ENCODE data around the gene XRCC1. TPM values are rescaled to one million over a fixed set of nuclear protein-coding genes. Genes with fewer than 3 reads are reported as not detected.

The XRCC1 gene
- total RNA-seq, 1 experiment from 2014 or later: 20.1 TPM

DNA sequence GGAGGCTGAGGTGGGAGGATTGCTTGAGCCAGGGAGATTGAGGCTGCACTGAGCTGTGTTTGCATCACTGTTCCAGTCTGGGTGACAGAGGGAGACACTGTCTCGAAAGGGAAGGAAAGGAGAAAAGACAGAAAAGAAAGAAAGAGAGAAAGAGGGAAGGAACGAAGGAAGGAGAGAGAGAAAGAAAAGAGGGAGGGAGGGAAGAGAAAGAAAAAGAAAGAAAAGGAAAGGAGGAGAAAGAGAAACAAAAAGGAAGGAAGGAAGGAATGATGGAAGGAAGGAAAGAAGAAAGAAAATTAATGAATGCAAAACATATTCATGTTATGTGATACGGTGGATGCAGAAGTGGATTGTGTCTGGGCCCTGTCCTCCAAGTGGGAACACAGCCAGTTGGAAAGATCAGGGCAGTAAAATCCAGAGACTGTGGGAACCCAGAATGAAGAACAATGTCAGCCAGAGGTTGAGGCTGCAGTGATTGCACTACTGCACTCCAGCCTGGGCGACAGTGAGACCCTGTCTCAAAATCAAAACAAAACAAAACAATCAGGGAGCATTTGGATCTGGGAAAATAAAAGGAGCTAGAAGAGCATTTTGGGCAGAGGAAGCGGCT is 77.0 kb downstream of the XRCC1 start:
- TF ChIP-seq, protein P1, sequence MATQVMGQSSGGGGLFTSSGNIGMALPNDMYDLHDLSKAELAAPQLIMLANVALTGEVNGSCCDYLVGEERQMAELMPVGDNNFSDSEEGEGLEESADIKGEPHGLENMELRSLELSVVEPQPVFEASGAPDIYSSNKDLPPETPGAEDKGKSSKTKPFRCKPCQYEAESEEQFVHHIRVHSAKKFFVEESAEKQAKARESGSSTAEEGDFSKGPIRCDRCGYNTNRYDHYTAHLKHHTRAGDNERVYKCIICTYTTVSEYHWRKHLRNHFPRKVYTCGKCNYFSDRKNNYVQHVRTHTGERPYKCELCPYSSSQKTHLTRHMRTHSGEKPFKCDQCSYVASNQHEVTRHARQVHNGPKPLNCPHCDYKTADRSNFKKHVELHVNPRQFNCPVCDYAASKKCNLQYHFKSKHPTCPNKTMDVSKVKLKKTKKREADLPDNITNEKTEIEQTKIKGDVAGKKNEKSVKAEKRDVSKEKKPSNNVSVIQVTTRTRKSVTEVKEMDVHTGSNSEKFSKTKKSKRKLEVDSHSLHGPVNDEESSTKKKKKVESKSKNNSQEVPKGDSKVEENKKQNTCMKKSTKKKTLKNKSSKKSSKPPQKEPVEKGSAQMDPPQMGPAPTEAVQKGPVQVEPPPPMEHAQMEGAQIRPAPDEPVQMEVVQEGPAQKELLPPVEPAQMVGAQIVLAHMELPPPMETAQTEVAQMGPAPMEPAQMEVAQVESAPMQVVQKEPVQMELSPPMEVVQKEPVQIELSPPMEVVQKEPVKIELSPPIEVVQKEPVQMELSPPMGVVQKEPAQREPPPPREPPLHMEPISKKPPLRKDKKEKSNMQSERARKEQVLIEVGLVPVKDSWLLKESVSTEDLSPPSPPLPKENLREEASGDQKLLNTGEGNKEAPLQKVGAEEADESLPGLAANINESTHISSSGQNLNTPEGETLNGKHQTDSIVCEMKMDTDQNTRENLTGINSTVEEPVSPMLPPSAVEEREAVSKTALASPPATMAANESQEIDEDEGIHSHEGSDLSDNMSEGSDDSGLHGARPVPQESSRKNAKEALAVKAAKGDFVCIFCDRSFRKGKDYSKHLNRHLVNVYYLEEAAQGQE (IDR thresholded peaks at IDR 0.05; ENCODE audit: insufficient read depth in 1 of 2, low read depth in 2 of 2, low read length in 1 of 2): no peak
- TF ChIP-seq SIN3A (IDR thresholded peaks at IDR 0.05; ENCODE audit: borderline replicate concordance, insufficient read depth, low read depth, low read length): no peak
- TF ChIP-seq POLR2AphosphoS5 (IDR thresholded peaks at IDR 0.05; ENCODE audit: low read depth, low read length): no peak
- TF ChIP-seq, protein P2, sequence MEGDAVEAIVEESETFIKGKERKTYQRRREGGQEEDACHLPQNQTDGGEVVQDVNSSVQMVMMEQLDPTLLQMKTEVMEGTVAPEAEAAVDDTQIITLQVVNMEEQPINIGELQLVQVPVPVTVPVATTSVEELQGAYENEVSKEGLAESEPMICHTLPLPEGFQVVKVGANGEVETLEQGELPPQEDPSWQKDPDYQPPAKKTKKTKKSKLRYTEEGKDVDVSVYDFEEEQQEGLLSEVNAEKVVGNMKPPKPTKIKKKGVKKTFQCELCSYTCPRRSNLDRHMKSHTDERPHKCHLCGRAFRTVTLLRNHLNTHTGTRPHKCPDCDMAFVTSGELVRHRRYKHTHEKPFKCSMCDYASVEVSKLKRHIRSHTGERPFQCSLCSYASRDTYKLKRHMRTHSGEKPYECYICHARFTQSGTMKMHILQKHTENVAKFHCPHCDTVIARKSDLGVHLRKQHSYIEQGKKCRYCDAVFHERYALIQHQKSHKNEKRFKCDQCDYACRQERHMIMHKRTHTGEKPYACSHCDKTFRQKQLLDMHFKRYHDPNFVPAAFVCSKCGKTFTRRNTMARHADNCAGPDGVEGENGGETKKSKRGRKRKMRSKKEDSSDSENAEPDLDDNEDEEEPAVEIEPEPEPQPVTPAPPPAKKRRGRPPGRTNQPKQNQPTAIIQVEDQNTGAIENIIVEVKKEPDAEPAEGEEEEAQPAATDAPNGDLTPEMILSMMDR (IDR thresholded peaks at IDR 0.05): no peak
- no peak for TF ChIP-seq TCF7L2 (IDR thresholded peaks at IDR 0.05; ENCODE audit: low read depth, low read length)
- Histone ChIP-seq H3K36me3 (ENCODE audit: control insufficient read depth, insufficient read depth, low read length) (no peaks in the 10 kb centered on the region), H3K4me1 (ENCODE audit: control insufficient read depth, insufficient read depth, low read length) (no peaks in the 10 kb centered on the region), H3K9me3 (ENCODE audit: control insufficient read depth, insufficient read depth, low read depth, low read length) (no peaks in the 10 kb centered on the region), H3K4me3 (ENCODE audit: low read depth in 2 of 2, low read length in 2 of 2) (no peak overlapping the region), H3K27ac (ENCODE audit: low read length) (no peak overlapping the region), H3K27me3 (ENCODE audit: control insufficient read depth, insufficient read depth, low read length) (no peaks in the 10 kb centered on the region)
- ATAC-seq: no peak
- in situ Hi-C loops (cut with HindIII; ENCODE audit: low pct_unique_long_range_greater_than_20kb, low sequenced_read_pairs): no loop called here
- no TSS peak for BruUV-seq (replicated peaks)
- CTCF ChIA-PET: interaction anchor here (0.7 kb wide), 1 partner anchor 40 kb away, joined by 7 read pairs; no protein-coding TSS in a partner anchor
- no peak for DNase-seq (ENCODE audit: low read depth, low spot score)
- intact Hi-C loops (cut with micrococcal nuclease; ENCODE audit: unreplicated experiment): no loop called here
- POLR2A ChIA-PET: interaction anchor here (0.6 kb wide), 1 partner anchor 11 kb away, joined by 7 read pairs; no protein-coding TSS in a partner anchor

DNA sequence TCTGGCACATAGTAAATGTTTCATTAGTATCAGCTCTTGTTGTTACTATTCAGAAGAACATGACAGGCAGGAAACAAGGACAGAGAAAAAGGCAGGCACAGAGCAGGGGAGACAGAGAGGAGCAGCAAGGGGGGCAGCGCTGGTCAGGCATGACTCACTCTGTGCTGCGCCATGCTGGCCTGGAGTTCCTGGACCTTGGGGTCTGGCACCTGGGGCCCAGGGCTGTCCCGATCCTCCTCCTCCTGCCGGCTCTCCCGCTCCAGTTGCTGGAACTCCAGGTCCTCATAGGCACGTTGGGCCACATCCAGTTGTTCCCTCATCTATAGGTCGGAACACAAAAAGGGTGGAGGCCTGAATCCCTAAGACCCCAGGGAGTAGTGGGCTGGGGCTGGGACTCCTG is 78.4 kb downstream of the XRCC1 start:
- no peak overlapping the region for H3K4me3 ChIP-seq (ENCODE audit: low read depth in 2 of 2, low read length in 2 of 2)
- no peaks in the 10 kb centered on the region for H3K4me1 ChIP-seq (ENCODE audit: control insufficient read depth, insufficient read depth, low read length)
- H3K27ac ChIP-seq (ENCODE audit: low read length): no peak overlapping the region
- ATAC-seq: no peak
- in situ Hi-C loops (cut with HindIII; ENCODE audit: low pct_unique_long_range_greater_than_20kb, low sequenced_read_pairs) (no loop called here), intact Hi-C loops (cut with micrococcal nuclease; ENCODE audit: unreplicated experiment) (no loop called here)
- CTCF ChIA-PET: no interaction called here
- no peak for DNase-seq (ENCODE audit: low read depth, low spot score)
- no TSS peak for BruUV-seq (replicated peaks)
- H3K27me3 ChIP-seq (ENCODE audit: control insufficient read depth, insufficient read depth, low read length): no peaks in the 10 kb centered on the region
- TF ChIP-seq, protein P2 (IDR thresholded peaks at IDR 0.05): no peak
- TF ChIP-seq POLR2AphosphoS5 (IDR thresholded peaks at IDR 0.05; ENCODE audit: low read depth, low read length): no peak
- TF ChIP-seq, protein P1 (IDR thresholded peaks at IDR 0.05; ENCODE audit: insufficient read depth in 1 of 2, low read depth in 2 of 2, low read length in 1 of 2): no peak
- TF ChIP-seq SIN3A (IDR thresholded peaks at IDR 0.05; ENCODE audit: borderline replicate concordance, insufficient read depth, low read depth, low read length): no peak
- TF ChIP-seq TCF7L2 (IDR thresholded peaks at IDR 0.05; ENCODE audit: low read depth, low read length): no peak
- POLR2A ChIA-PET: no interaction called here
- no peaks in the 10 kb centered on the region for H3K9me3 ChIP-seq (ENCODE audit: control insufficient read depth, insufficient read depth, low read depth, low read length)
- no peaks in the 10 kb centered on the region for H3K36me3 ChIP-seq (ENCODE audit: control insufficient read depth, insufficient read depth, low read length)
